ENCODE data around the gene LAMB1.

Gene LAMB1

GRCh38 chr7:107996072-107996882 lies 6.7 kb downstream of the LAMB1 start:
- peak; percentile 61 for DNase-seq

- DNase-seq = no peak
Observed at GRCh38 chr7:107995184-107996071, 7.5 kb downstream of the LAMB1 start.

GRCh38 chr7:107994421-107995030 lies 8.4 kb downstream of the LAMB1 start:
- no peak for DNase-seq

- no peak for DNase-seq
Observed at GRCh38 chr7:107993891-107994291, 9.1 kb downstream of the LAMB1 start.

GRCh38 chr7:107989618-107990373 lies 13.2 kb downstream of the LAMB1 start:
- DNase-seq = no peak

- peak; percentile 32 for DNase-seq
Observed at GRCh38 chr7:107982918-107983389, 20.0 kb downstream of the LAMB1 start.

- DNase-seq = no peak
Observed at GRCh38 chr7:107982042-107982840, 20.7 kb downstream of the LAMB1 start.

GRCh38 chr7:107981466-107981865 lies 21.5 kb downstream of the LAMB1 start:
- DNase-seq = no peak

- no peak for DNase-seq
Observed at GRCh38 chr7:107980671-107981190, 22.2 kb downstream of the LAMB1 start.

GRCh38 chr7:107980171-107980570 lies 22.8 kb downstream of the LAMB1 start:
- no peak for DNase-seq

GRCh38 chr7:107978815-107979408 lies 24.0 kb downstream of the LAMB1 start:
- no peak for DNase-seq

GRCh38 chr7:107977048-107977447 lies 25.9 kb downstream of the LAMB1 start:
- no peak for DNase-seq

GRCh38 chr7:107976620-107977019 lies 26.3 kb downstream of the LAMB1 start:
- DNase-seq = no peak

- no peak for DNase-seq
Observed at GRCh38 chr7:107975394-107976013, 27.5 kb downstream of the LAMB1 start.

- DNase-seq = no peak
Observed at GRCh38 chr7:107973861-107974260, 29.1 kb downstream of the LAMB1 start.

GRCh38 chr7:107972941-107973376 lies 30.0 kb downstream of the LAMB1 start:
- DNase-seq = no peak

GRCh38 chr7:107972075-107972482 lies 30.9 kb downstream of the LAMB1 start:
- DNase-seq = no peak

- no peak for DNase-seq
Observed at GRCh38 chr7:107971613-107972012, 31.3 kb downstream of the LAMB1 start.

- no peak for DNase-seq
Observed at GRCh38 chr7:107971100-107971499, 31.9 kb downstream of the LAMB1 start.

- DNase-seq = no peak
Observed at GRCh38 chr7:107969856-107970255, 33.1 kb downstream of the LAMB1 start.

All from NCI-H82 (cell line).